Tibial artery (tissue), 4 donors: Measurements from ENCODE around the gene SBF2.

ENCODE experiments used
- DNase-seq, 2 donors: peaks; one replicate each; pipeline ENCODE4 v3.0.0-alpha.2; 2019
- H3K27ac ChIP-seq, 2 donors: fragments of 200-600 bp; sonication (generic) in 1 of 2; 1 replicate in 1 of 2; 2 replicates in 1 of 2; pipeline ENCODE4 v1.5.1; 2018 to 2019; ENCODE audit warnings: mild to moderate bottlenecking in 1 of 2
- H3K27me3 ChIP-seq, 2 donors: fragments of 200-600 bp; sonication (generic) in 1 of 2; one replicate each; pipeline versions ENCODE4 v1.5.1 to v1.6.0; 2016 to 2019
- H3K36me3 ChIP-seq, 3 donors: fragments of 200-600 bp; sonication (generic) in 2 of 3; one replicate each; pipeline ENCODE4 v1.5.1; 2016 to 2019; ENCODE audit warnings: mild to moderate bottlenecking in 2 of 3
- H3K4me1 ChIP-seq, 4 donors: fragments of 200-600 bp; sonication (generic) in 2 of 4; 1 replicate in 3 of 4; 2 replicates in 1 of 4; pipeline ENCODE4 v1.5.1; 2016 to 2019
- H3K4me3 ChIP-seq, 2 donors: fragments of 200-600 bp; sonication (generic) in 1 of 2; 1 replicate in 1 of 2; 2 replicates in 1 of 2; pipeline ENCODE4 v1.5.1; 2018 to 2019; ENCODE audit warnings: mild to moderate bottlenecking in 2 of 2
- H3K9me3 ChIP-seq, 3 donors: fragments of 200-600 bp; sonication (generic) in 1 of 3; one replicate each; pipeline ENCODE4 v1.5.1; 2016 to 2019
- intact Hi-C: fragments of 100-400 bp; cut with DNase I; formaldehyde crosslinking; loops from one replicate; pipeline ENCODE4 v1.15.0; 2023; ENCODE audit warnings: low total_unique reads
- TF ChIP-seq, protein P1 (sequence below), 2 experiments: fragments of 200-600 bp in 1 of 2; fragments of 450-650 bp in 1 of 2; IDR thresholded peaks; one replicate each; pipeline ENCODE4 v1.5.1; 2017 to 2019; ENCODE audit warnings: antibody characterized with exemption in 2 of 2, mild to moderate bottlenecking in 1 of 2, moderate library complexity in 1 of 2

The SBF2 gene

DNA sequence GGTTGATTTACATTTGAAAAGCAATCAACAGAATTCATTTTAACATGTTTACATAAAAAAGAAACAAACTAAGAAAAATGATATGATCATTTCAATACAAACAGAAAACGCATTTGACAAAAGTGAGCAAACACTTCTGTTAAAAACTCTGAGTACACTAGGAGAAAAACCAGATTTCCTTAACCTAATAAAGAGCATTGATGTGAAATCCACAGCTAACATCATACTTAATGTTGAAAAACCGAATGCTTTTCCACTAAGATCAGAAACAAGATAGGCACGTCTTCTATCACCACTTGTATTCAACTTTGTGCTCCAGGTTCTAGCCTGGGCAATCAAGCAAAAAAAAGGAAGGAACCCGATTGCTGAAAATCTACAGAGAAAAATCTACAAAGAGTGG lies 227.6 kb downstream of the SBF2 start:
- TF ChIP-seq, protein P1, sequence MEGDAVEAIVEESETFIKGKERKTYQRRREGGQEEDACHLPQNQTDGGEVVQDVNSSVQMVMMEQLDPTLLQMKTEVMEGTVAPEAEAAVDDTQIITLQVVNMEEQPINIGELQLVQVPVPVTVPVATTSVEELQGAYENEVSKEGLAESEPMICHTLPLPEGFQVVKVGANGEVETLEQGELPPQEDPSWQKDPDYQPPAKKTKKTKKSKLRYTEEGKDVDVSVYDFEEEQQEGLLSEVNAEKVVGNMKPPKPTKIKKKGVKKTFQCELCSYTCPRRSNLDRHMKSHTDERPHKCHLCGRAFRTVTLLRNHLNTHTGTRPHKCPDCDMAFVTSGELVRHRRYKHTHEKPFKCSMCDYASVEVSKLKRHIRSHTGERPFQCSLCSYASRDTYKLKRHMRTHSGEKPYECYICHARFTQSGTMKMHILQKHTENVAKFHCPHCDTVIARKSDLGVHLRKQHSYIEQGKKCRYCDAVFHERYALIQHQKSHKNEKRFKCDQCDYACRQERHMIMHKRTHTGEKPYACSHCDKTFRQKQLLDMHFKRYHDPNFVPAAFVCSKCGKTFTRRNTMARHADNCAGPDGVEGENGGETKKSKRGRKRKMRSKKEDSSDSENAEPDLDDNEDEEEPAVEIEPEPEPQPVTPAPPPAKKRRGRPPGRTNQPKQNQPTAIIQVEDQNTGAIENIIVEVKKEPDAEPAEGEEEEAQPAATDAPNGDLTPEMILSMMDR (IDR thresholded peaks at IDR 0.05) = no peak
- H3K27me3 ChIP-seq = no peaks in the 10 kb centered on the region
- H3K9me3 ChIP-seq = peaks cover 0 to 6% (median 0%) of the 10 kb centered on the region in 3 donors
- DNase-seq = no peak
- H3K4me1 ChIP-seq = peaks cover 0 to 3% (median 0%) of the 10 kb centered on the region in 4 donors
- no peak overlapping the region for H3K27ac ChIP-seq
- H3K36me3 ChIP-seq = no peaks in the 10 kb centered on the region
- H3K4me3 ChIP-seq = no peak overlapping the region
- intact Hi-C loops = no loop called here

DNA sequence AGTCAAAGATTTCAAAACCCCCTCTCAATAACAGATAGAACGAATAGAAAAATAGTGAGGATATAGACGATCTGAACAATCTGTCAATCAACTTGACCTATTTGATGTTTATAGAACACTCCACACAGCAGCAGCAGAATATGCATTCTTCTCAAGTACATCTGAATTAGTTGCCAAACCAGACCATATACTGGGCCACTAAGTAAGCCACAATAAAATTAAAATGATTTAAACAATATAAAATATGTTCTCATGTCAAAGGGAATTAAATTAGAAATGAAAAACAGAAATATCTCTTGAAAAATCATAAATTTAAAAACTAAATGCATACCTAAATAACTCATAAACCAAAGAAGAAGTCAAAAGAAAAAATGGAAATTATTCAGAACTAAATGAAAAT lies 229.2 kb downstream of the SBF2 start:
- no peak for DNase-seq
- Histone ChIP-seq H3K27me3 (no peaks in the 10 kb centered on the region), H3K4me3 (no peak overlapping the region), H3K36me3 (no peaks in the 10 kb centered on the region), H3K4me1 (peaks cover 0 to 3% (median 0%) of the 10 kb centered on the region in 4 donors), H3K27ac (no peak overlapping the region), H3K9me3 (peaks cover 0 to 6% (median 0%) of the 10 kb centered on the region in 3 donors)
- intact Hi-C loops = no loop called here
- TF ChIP-seq, protein P1 (IDR thresholded peaks at IDR 0.05) = no peak

DNA sequence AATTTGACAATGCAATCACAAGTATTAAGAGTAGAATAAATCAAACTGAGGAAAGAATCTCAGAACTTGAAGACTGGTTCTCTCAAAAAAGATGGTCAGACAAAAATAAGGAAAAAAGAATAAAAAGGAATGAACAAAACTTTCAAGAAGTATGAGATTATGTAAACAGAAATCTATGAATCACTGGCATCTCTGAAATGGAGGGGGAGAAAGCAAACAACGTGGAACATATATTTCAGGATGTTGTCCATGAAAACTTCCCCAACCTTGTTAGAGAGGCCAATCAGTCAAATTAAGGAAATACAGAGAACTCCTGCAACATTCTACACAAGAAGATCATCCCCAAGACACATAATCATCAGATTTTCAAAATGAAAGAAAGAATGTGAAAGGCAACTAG lies 235.7 kb downstream of the SBF2 start:
- Histone ChIP-seq H3K27me3 (no peaks in the 10 kb centered on the region), H3K4me1 (no peaks in the 10 kb centered on the region), H3K9me3 (peaks cover 0 to 6% (median 0%) of the 10 kb centered on the region in 3 donors), H3K4me3 (no peak overlapping the region), H3K27ac (no peak overlapping the region), H3K36me3 (no peaks in the 10 kb centered on the region)
- TF ChIP-seq, protein P1 (IDR thresholded peaks at IDR 0.05) = no peak
- no peak for DNase-seq
- intact Hi-C loops = no loop called here

DNA sequence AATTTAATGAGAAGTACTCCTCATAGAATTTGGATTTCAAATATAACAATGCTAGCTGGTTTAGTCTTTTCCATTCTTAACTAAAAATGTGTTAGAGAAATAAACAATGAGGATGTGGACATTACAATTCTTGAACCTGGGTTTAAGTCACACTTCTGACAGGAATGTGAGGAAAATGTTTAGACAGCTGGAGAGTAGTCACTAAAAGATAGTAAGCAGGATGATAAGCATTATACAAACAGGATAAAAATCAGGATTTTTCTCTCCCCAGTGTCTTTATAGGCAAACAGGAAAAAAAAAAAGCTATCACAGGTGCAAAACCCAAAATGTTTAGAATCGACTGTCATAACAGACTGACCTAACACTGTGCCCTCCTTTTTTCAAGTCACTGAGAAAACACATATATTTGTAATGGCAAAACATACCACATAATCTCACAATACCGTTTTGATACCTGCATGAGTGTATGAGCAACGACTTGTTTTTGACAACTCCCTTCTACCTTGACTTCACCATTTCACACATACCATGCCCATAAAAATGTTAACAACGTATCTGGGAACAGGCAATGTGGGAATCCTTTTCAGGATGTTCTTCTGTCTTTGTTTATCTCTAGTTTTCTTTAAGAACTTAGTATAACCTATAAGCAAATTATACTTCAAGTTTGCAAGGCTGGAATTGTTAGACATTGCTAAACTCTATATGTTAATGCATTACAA lies 242.0 kb downstream of the SBF2 start:
- TF ChIP-seq, protein P1 (IDR thresholded peaks at IDR 0.05) = no peak
- intact Hi-C loops = no loop called here
- no peak overlapping the region for H3K27ac ChIP-seq
- H3K4me1 ChIP-seq = no peaks in the 10 kb centered on the region
- no peak overlapping the region for H3K4me3 ChIP-seq
- no peaks in the 10 kb centered on the region for H3K36me3 ChIP-seq
- H3K27me3 ChIP-seq = no peaks in the 10 kb centered on the region
- DNase-seq = no peak
- H3K9me3 ChIP-seq = no peaks in the 10 kb centered on the region

DNA sequence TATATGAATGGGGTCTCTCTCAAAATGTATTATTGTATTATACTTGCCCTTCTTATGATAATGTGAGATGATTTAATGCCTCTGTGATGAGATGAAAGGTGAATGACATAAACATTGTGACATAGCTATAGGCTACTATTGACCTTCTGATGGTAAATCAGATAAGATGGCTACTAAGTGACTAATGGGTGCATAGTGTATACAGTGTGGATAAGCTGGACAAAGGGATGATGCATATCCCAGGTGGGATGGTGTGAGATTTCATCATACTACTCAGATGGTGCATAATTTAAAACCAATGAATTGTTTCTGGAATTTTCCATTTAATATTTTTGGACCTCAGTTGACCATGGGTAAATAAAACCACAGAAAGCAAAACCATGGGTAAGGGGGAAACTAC lies 243.5 kb downstream of the SBF2 start:
- Histone ChIP-seq H3K36me3 (no peaks in the 10 kb centered on the region), H3K9me3 (peaks cover 0 to 2% (median 0%) of the 10 kb centered on the region in 3 donors), H3K4me1 (no peaks in the 10 kb centered on the region), H3K27me3 (no peaks in the 10 kb centered on the region), H3K4me3 (no peak overlapping the region), H3K27ac (no peak overlapping the region)
- intact Hi-C loops = no loop called here
- no peak for DNase-seq
- TF ChIP-seq, protein P1 (IDR thresholded peaks at IDR 0.05) = no peak
